OCI-LY7 (cell line): ENCODE results near the gene CDC42BPB.

Source experiments
- EZH2phosphoT487 ChIP-seq: fragments of 200-600 bp; sonication (generic); IDR thresholded peaks from 2 replicates; pipeline ENCODE4 v1.6.1; 2018; ENCODE audit warnings: low read depth, borderline replicate concordance, mild to moderate bottlenecking, mixed run types, antibody characterized with exemption, low read length, moderate library complexity, mixed read lengths
- TF ChIP-seq, protein P1 (sequence below): fragments of 200-600 bp; sonication (generic); conservative IDR thresholded peaks from 2 replicates; pipeline ENCODE4 v1.5.1; 2014; ENCODE audit warnings: mild to moderate bottlenecking, antibody characterized with exemption, low read length, moderate library complexity, mixed read lengths

DNA sequence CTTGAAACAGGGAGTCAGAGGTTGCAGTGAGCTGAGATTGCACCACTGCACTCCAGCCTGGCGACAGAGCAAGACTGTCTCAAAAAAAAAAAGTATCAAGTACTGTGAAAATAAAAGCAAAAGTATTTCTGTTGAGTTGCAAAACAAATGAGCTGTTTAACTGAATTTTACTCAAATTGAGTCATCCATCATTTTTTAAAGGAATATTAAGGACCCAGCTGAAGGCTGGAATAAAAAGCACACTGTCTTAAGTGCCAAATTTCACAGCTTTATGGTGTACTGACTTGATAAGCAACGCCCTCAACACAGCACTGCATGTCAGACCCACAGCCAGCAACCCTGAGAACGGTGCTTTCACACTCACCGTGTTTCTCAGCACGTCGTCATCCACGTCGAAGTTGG, 76.9 kb downstream of the CDC42BPB start:
- TF ChIP-seq, protein P1, sequence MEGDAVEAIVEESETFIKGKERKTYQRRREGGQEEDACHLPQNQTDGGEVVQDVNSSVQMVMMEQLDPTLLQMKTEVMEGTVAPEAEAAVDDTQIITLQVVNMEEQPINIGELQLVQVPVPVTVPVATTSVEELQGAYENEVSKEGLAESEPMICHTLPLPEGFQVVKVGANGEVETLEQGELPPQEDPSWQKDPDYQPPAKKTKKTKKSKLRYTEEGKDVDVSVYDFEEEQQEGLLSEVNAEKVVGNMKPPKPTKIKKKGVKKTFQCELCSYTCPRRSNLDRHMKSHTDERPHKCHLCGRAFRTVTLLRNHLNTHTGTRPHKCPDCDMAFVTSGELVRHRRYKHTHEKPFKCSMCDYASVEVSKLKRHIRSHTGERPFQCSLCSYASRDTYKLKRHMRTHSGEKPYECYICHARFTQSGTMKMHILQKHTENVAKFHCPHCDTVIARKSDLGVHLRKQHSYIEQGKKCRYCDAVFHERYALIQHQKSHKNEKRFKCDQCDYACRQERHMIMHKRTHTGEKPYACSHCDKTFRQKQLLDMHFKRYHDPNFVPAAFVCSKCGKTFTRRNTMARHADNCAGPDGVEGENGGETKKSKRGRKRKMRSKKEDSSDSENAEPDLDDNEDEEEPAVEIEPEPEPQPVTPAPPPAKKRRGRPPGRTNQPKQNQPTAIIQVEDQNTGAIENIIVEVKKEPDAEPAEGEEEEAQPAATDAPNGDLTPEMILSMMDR, result no peak
- TF ChIP-seq EZH2phosphoT487, result no peak
